HG02981 (cell line): ENCODE data around the gene UBXN4.
A peak's percentile ranks its signal among the peaks of the same experiment; 100 is the strongest.
"Not testable (repeated sequence)": the region's sequence is repeated elsewhere in the genome, so short reads cannot be mapped to it uniquely, and the experiment has no call there.

Source experiments
- ATAC-seq: cut with Tn5 transposase; IDR thresholded peaks from one replicate; pipeline ENCODE4 v1.9.1; 2021; ENCODE audit warnings: mild to moderate bottlenecking, moderate library complexity; ENCODE audit not compliant: unreplicated experiment

The UBXN4 gene

DNA sequence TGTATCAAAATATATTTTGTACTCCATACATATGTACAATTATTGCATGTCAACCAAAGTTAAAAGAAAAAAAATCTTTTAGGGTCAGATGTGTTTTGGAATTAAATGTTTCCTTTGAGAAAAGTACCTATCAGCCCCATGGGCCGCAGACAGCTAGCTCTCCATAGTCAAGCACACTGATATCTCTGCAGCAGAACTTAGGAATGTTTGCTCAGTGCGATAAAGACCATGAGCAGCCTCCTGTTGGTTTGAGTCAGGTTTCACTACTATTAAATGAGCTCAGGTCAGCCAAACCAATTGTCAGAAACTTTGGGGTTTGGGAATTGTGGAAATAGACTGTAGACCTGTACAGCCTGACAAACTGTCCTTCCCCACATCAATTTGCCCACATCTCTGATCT is 61.6 kb downstream of the UBXN4 start:
- no peak for ATAC-seq

DNA sequence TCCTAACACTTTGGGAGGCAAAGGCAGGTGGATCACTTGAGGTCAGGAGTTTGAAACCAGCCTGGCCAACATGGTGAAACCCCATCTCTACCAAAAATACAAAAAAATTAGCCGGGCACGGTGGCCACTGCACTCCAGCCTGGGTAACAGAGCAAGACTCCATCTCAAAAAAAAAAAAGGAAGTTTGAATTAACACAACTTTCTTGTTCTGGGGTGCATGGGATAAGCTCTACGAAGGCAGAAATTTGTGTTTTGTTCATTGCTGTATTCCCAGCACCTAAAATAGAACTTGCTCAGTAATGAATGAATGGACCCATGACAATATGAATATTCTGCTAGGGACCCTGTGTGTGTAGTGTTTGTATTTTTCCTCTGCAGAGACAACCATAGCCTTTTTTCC is 66.2 kb downstream of the UBXN4 start:
- ATAC-seq = not testable (repeated sequence)

DNA sequence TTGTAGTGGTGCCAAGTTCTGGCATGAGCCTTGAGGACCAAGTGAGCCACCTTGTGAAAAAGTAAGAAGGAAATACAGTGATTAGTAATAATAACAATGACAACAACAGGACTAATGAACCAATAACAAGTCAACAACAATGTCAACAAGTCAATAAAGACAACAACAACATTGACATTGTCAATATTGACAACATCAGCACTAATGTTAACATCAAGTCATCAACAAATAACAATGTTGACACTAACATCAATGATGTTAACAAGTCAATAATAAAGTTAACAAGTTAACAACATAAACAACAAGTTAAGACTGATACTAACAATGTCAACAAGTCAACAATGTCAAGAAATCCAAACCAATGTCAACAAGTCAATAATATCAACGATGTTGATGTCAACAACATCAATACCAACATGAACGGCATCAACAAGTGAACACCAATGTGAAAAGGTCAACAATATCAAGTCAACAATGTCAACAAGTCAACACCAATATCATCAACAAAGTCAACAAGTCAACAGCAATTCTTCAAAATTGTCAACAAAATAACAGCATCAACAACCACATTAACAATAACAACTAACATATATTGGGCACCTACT is 71.4 kb downstream of the UBXN4 start:
- no peak for ATAC-seq

GRCh38 chr2:135815269-135815668 is 73.6 kb downstream of the UBXN4 start:
- ATAC-seq = no peak

GRCh38 chr2:135817466-135817865 is 75.8 kb downstream of the UBXN4 start:
- no peak for ATAC-seq

- ATAC-seq = no peak
Observed at GRCh38 chr2:135817951-135818350, 76.3 kb downstream of the UBXN4 start.

DNA sequence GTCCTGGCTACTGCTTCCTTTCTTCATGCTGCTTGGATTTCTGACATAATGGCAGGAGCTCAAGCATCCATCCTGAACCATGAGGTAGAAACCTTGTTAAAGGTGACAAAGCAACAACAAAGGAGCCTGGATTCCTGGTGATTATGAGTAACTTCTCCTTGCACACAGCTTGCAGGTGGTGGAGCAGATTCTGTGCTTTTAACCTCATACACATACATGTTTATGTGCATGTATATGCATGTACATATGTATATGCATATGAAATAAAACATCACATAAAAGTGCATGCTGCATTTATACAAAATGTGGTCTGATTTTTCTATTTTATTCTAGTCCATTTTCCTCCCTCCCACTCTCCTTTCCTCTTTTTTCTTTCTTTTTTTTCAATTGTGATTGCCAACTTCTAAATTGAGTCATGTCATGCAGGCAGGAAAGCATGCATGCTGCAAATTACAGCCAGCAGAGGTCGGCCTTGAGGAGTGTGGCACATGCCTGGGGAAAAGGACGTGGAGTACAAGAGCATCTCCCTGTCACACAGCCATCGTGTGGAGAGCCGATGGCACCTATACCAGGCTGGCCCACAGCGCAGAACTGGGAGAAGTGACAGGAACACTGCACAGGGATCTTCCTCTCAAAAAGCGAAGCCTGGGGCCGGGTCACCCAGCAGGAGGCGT is 77.4 kb downstream of the UBXN4 start:
- ATAC-seq = no peak

DNA sequence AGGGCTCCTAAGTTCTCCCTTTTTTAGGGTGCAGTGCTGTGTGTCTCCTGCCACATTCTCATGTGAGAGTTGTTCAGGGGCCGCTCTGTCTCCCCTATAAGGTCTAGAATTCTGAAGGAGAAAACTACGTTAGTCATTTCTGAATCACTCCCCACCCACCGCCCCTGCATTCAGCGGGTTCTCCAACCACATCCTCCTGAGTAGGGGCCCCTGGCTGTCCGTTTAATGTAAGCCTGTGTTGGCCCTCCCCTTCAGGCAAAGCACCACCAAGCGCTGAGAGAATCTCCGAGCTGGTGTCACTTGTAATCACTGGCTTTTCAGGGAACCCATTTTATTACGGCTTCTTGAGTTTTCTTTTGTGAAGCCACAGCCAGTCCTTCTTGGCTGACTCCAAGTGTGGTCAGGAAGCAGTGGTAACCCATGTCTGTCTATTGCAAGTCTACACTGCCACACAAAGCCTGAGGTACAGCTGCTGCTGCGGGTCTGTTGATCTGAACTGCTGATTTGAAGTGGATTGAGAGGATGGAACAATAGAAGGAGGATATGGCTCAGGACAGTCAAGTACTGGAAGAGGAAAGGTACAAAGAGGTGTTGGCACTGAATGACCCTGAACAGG is 78.5 kb downstream of the UBXN4 start:
- peak; percentile 89 for ATAC-seq

- ATAC-seq = no peak
Observed at GRCh38 chr2:135821190-135821589, 79.5 kb downstream of the UBXN4 start.

DNA sequence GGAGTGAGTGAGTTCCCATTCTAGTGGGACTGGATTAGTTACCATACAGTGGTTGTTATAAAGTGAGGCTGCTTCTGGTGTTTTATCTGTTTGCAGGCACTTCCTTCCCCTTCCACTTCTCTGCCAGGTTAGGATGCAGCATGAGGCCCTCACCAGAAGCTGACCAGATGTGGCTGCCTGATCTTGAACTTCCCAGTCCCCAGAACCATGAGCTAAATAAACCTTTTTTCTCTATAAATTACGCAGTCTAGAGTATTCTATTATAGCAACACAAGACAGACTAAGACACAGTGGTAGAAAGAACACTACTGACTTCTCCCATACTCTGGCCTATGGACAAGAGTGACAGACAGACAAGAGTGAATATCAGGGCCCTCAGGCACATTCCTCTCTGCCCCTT is 81.2 kb downstream of the UBXN4 start:
- no peak for ATAC-seq

GRCh38 chr2:135825131-135825530 is 83.5 kb downstream of the UBXN4 start:
- no peak for ATAC-seq

- ATAC-seq = no peak
Observed at GRCh38 chr2:135825550-135826176, 84.0 kb downstream of the UBXN4 start.

DNA sequence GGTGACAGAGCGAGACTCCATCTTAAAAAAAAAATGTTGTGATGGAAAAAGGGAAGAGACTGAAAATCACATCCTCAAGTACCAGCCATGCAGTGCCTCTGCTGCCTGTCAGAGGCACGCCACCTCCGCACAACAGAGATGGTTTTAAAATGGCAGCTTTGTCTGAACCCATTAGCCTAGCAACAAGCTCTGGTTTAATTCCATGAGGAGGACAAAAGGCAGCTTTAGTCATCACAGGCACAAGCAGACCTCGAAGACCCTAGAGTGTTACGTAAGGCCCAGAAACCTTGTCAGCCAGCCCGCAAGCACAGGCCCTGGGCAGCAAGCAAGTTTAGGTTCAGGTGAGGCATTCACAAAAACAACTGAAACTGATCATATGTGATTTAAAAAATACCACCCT is 84.9 kb downstream of the UBXN4 start:
- no peak for ATAC-seq

DNA sequence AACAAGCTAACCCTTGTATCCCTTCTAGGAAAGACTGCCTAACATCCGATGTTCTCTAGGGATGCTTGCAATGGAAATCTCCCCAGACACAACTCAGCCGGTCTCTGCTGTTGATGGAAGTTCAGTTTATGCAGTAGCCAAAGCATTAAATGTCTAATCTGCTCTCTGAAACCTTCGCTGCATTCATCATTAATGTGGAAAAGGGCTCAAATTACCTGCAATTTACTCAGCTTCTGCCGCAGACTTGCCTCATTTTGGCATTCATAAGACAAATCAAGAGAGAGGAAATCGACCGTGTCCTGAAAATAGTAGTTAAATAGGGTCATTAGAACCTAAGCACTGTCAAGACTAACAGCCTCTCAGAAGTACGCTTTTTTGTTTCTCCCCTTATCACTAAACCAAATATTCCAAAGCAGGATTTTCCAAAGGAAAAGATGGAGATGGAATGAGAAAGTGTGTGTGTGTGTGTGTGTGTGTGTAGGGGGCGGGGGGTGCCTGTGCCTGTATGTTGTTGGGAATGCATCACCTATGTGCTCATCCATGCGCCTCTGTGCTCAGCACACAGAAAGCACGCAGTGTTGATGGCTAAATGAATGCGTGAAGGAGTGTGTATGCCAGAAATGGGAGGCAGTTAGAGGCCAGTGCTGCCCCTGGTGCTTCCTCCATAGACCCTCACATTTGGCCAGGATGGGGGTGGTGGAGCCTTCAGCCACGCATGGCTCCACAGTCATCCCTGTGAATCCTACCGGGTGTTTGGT is 87.9 kb downstream of the UBXN4 start:
- no peak for ATAC-seq

DNA sequence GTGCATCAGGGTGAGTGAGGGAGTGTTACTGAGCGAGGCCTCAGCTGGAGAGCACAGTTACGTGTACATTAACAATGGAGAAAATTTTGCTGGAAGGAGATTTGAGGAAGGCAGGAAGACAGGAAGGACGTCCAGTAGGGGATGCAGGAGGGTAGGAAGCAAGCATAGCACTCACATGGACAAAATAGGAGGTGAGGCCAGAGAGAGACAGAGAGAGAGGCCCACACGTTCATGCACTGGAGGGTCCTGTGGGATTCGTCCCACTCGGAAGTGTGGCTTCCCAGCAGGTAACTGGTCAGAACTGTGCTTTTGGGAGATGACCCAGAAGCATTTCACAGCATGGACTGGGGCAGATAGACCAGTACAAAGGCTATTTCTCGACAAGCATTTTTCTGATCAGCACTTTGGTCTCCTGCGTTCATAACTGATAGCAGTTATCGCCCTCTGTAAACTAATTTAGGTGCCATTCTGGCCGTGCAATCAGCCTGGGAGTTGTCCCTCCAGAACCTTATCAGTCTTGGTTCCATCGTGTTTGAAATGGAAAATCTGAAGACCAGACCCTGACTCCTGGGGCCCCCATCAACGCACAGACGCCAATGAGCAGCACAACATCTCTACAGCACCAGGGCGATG is 89.6 kb downstream of the UBXN4 start:
- no peak for ATAC-seq

DNA sequence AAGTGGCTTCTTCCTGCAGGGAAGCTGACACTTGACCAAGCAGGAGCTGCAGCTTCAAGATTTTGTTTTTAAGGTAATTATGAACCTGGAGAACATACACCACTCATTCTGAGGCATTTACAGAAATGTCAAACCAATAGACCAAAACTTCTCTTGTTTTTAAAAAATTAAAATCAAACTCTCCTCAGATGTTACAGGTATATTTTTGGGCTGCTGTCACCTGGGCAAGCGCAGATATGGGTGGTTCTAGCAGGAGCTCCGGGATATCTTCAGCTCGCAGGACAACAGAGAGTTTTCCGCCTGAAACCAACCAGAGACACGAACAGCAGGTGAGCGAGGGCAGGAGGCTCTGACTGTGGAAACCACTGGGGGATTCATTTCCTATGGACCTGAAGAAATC is 91.2 kb downstream of the UBXN4 start:
- no peak for ATAC-seq
